Mammary epithelial cell (primary cell): ENCODE data around the gene ACTR3C.

Source experiments
- EZH2 ChIP-seq: IDR thresholded peaks from 2 replicates; pipeline ENCODE4 v1.6.1; 2012; ENCODE audit warnings: low read length, inconsistent platforms, borderline replicate concordance
- TF ChIP-seq, protein P1 (sequence below), 2 donors: IDR thresholded peaks in 1 of 2; conservative IDR thresholded peaks in 1 of 2; 2 replicates each; pipeline ENCODE4 v1.5.1; 2011 to 2012; ENCODE audit warnings: inconsistent platforms in 2 of 2, low read length in 2 of 2, mild to moderate bottlenecking in 2 of 2, control low read depth in 1 of 2, low read depth in 1 of 2; ENCODE audit not compliant: insufficient read depth in 1 of 2; ENCODE audit errors: extremely low read depth in 1 of 2

DNA sequence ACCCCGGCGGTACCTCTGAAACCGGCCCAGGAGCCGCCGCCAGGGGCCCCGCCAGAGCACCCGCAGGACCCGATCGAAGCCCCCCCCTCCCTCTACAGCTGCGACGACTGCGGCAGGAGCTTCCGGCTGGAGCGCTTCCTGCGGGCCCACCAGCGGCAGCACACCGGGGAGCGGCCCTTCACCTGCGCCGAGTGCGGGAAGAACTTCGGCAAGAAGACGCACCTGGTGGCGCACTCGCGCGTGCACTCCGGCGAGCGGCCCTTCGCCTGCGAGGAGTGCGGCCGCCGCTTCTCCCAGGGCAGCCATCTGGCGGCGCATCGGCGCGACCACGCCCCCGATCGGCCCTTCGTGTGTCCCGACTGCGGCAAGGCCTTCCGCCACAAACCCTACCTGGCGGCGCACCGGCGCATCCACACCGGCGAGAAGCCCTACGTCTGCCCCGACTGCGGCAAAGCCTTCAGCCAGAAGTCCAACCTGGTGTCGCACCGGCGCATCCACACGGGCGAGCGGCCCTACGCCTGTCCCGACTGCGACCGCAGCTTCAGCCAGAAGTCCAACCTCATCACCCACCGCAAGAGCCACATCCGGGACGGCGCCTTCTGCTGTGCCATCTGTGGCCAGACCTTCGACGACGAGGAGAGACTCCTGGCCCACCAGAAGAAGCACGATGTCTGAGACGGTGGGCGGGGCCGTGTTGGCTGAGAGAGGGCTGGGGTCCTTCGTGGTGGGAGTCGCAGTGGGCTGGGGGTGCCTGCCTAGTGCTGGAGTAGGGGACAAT is 49.1 kb upstream of the ACTR3C start:
- TF ChIP-seq, protein P1, sequence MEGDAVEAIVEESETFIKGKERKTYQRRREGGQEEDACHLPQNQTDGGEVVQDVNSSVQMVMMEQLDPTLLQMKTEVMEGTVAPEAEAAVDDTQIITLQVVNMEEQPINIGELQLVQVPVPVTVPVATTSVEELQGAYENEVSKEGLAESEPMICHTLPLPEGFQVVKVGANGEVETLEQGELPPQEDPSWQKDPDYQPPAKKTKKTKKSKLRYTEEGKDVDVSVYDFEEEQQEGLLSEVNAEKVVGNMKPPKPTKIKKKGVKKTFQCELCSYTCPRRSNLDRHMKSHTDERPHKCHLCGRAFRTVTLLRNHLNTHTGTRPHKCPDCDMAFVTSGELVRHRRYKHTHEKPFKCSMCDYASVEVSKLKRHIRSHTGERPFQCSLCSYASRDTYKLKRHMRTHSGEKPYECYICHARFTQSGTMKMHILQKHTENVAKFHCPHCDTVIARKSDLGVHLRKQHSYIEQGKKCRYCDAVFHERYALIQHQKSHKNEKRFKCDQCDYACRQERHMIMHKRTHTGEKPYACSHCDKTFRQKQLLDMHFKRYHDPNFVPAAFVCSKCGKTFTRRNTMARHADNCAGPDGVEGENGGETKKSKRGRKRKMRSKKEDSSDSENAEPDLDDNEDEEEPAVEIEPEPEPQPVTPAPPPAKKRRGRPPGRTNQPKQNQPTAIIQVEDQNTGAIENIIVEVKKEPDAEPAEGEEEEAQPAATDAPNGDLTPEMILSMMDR (conservative IDR thresholded peaks at IDR 0.05 in 1 of 2, IDR thresholded peaks at IDR 0.05 in 1 of 2; ENCODE audit: extremely low read depth in 1 of 2, insufficient read depth in 1 of 2, low read depth in 1 of 2, low read length in 2 of 2) = no peak
- TF ChIP-seq EZH2 = no peak
